HG02870 (cell line): ENCODE results near the gene TIAM1.

ENCODE experiments used
- ATAC-seq: cut with Tn5 transposase; IDR thresholded peaks from one replicate; pipeline ENCODE4 v1.9.1; 2021; ENCODE audit warnings: mild to moderate bottlenecking, moderate library complexity; ENCODE audit not compliant: unreplicated experiment

The TIAM1 gene

GRCh38 chr21:31182231-31183140 is 161.6 kb downstream of the TIAM1 start:
- ATAC-seq = no peak

- no peak for ATAC-seq
Observed at GRCh38 chr21:31181082-31181750, 162.8 kb downstream of the TIAM1 start.

GRCh38 chr21:31180256-31181081 is 163.6 kb downstream of the TIAM1 start:
- ATAC-seq = no peak

DNA sequence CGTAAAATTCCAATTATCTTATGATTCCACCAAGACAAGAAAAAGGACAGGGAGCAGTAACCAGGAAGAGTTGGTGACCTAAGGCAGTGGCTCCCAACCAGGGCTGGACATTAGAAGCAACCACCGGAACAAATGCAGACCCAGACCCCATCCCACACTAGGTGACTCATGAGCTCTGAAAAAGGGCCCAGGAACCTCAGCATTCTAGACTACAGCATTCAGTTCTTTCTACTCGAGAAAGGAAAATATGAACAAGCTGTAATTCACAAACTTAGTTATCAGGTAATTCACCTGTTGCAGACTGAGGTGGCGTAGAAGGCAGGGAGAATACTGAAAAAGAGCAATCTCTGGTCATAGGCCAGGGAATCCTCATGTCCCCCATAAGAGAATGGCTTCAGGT is 167.3 kb downstream of the TIAM1 start:
- no peak for ATAC-seq

GRCh38 chr21:31176080-31176551 is 167.9 kb downstream of the TIAM1 start:
- ATAC-seq = no peak

- ATAC-seq = no peak
Observed at GRCh38 chr21:31173881-31174555, 170.0 kb downstream of the TIAM1 start.

DNA sequence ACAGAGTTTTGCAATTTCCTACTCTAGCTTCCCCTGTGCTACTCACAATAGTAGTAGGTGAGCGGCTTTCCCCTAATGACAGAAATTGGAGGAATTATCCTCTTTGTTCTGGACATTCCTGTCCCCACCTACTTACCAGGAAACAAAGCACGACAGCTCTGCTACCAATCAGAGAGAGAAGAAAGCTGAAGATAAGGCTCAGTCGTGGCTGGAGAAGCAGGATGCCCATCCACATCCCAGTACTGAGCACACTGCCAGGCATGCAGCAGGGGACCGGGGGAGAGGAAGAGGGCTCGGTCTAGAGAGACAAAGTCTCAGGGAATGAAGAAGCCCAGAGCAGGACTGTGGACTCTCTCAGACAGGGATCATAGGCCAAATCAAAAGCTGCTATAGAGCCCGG is 171.7 kb downstream of the TIAM1 start:
- no peak for ATAC-seq

GRCh38 chr21:31164713-31165694 is 179.1 kb downstream of the TIAM1 start:
- no peak for ATAC-seq

DNA sequence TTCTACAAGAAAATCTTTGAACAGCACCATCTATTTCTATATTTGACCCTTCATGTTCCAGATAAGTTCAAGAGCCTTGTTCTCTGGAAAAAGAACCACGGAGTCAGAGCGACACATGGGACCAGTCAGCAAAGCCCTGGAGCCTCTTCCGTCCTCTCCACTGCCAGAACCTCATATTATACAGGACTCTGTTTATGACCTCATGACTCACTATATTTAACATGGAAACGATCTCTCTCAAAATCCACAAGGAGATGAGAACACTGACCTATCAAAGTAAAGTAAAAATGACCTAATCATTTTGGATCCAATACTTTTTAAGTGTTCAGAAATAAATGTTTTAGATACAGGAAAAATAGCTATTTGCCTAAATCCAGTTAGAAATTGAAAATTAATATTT is 181.2 kb downstream of the TIAM1 start:
- no peak for ATAC-seq

DNA sequence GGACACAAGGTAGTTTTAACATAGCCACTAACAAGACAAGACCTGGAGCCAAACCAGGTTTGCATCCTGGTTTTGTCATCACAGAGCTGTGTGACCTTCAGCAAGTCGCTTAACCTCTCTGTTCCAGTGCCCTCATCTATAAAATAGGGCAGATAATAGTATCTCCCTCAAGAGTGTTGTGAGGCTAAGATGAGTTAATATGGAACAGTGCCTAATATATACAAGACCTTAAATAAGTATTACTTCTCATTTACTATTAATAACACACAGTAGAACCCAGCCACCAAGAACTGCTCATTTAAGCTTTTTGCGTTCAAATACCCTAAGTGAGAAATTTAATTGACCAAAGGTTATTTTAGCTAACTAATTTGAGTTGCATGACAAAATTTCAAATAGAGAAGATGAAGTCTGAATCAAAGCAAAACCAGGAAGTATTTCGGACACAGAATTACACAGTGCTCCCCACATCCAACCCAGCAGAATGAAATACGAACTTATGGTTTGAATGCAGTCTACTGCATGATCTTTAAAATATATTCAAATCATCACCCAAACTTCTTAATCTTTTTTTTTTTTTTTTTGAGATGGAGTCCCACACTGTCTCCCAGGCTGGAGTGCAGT is 181.9 kb downstream of the TIAM1 start:
- ATAC-seq = no peak

DNA sequence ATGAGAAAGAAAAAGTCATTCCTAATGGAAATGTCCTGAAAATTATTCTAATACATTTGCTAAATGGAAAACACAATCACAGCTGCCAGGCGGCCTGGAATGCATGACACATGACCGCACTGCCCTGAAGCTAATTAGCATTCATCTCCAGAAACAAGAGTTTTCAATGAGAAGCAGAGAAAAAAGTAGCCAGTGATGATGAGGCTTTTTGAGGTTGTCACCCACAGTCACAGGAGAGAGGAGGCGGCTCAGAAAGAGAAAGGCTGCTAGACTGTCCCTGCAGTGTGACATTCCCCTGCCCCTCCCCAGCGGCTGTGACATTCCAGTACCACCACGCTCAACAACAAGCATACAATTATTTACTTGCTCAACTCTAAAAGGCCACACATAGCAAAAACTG is 182.9 kb downstream of the TIAM1 start:
- no peak for ATAC-seq

DNA sequence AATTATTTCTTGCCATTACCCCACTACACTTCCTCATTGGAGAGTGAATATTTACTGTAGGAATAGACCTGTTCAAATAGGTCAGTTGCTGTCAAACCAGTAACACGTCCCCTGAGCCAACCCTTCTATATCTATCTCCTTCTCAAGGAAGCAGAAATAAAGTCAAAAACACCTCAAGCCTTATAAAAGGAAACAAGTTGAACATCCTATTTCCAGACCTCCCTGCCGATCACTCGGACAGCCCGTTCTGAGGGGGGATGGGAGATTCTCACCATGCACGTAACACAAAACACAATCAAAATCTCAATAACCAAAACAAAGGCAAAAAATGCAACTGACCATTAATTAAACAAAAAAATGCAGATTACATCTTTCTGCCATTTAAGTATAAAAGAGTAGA is 184.3 kb downstream of the TIAM1 start:
- ATAC-seq = no peak

- ATAC-seq = no peak
Observed at GRCh38 chr21:31158789-31159581, 185.1 kb downstream of the TIAM1 start.

- no peak for ATAC-seq
Observed at GRCh38 chr21:31157756-31158155, 186.3 kb downstream of the TIAM1 start.

GRCh38 chr21:31156662-31157061 is 187.4 kb downstream of the TIAM1 start:
- ATAC-seq = no peak

- no peak for ATAC-seq
Observed at GRCh38 chr21:31156169-31156568, 187.9 kb downstream of the TIAM1 start.

- no peak for ATAC-seq
Observed at GRCh38 chr21:31151156-31152045, 192.7 kb downstream of the TIAM1 start.
